ENCODE data around the gene PAX5. TPM values are rescaled to one million over a fixed set of nuclear protein-coding genes. Genes with fewer than 3 reads are reported as not detected.
"Not testable (repeated sequence)": the region's sequence is repeated elsewhere in the genome, so short reads cannot be mapped to it uniquely, and the experiment has no call there.

PAX5 gene
- polyA plus RNA-seq, 3 donors, result 0.03 to 0.15 TPM; not detected in 1

DNA sequence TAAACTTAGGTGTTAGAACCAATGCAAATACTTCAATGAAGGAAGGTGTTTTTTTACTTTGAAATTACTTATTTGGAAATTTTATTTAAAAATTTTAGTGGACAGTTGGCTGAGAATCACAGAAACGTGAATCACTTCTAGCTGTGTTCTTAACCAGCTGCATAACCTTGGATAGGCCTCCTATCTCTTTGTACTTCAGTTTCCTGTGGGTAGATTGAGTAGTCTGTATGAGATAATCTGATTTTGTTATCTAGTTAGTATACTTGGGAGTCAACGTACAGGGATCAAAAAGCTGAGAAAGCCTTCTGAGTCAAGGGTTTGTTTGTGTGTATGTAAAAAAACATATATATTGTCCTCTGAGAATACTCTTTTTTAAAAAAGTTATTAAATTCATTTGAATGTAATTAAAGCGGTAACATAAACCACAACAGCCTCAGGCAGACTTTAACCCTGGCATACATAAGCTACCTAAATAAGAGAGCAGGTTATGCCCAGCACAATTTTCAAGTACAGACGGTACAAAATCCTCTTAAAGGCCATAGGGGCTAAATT is 48.2 kb upstream of the PAX5 start:
- Histone ChIP-seq H3K36me3 (replicated peaks in 1 of 2; ENCODE audit: control insufficient read depth in 1 of 2, insufficient read depth in 2 of 2, low read length in 2 of 2) (peaks cover 8 to 13% of the 10 kb centered on the region in 2 donors), H3K4me1 (ENCODE audit: control insufficient read depth in 1 of 2, insufficient read depth in 2 of 2, low read length in 2 of 2) (peaks cover 8 to 23% of the 10 kb centered on the region in 2 donors), H3K4me2 (replicated peaks; ENCODE audit: extremely low read depth, low read length, poor library complexity, severe bottlenecking) (no peak overlapping the region), H3K79me2 (ENCODE audit: insufficient read depth, low read length) (peaks cover 29% of the 10 kb centered on the region), H2AFZ (ENCODE audit: insufficient read depth, low read depth, low read length, poor library complexity, severe bottlenecking) (no peak overlapping the region), H3K27ac (ENCODE audit: low read depth in 1 of 2, low read length in 2 of 2) (no peak overlapping the region), H3K9me3 (replicated peaks in 1 of 2; ENCODE audit: control insufficient read depth in 1 of 2, insufficient read depth in 1 of 2, low read length in 2 of 2) (no peaks in the 10 kb centered on the region), H3K9ac (ENCODE audit: insufficient read depth, low read length, poor library complexity, severe bottlenecking) (no peak overlapping the region), H3K4me3 (replicated peaks in 1 of 3; ENCODE audit: low read depth in 2 of 3, low read length in 3 of 3) (no peak overlapping the region), H3K27me3 (ENCODE audit: control insufficient read depth in 2 of 2, insufficient read depth in 2 of 2, low read length in 2 of 2) (no peaks in the 10 kb centered on the region), H4K20me1 (ENCODE audit: insufficient read depth, low read length) (peaks cover 14% of the 10 kb centered on the region)
- DNase-seq, result no peak
- peaks cover 3 to 15% (median 7%) of the 10 kb centered on the region in 3 donors for H3K27me3 Mint-ChIP-seq (ENCODE audit: low read depth in 3 of 3)
- TF ChIP-seq, protein P1, sequence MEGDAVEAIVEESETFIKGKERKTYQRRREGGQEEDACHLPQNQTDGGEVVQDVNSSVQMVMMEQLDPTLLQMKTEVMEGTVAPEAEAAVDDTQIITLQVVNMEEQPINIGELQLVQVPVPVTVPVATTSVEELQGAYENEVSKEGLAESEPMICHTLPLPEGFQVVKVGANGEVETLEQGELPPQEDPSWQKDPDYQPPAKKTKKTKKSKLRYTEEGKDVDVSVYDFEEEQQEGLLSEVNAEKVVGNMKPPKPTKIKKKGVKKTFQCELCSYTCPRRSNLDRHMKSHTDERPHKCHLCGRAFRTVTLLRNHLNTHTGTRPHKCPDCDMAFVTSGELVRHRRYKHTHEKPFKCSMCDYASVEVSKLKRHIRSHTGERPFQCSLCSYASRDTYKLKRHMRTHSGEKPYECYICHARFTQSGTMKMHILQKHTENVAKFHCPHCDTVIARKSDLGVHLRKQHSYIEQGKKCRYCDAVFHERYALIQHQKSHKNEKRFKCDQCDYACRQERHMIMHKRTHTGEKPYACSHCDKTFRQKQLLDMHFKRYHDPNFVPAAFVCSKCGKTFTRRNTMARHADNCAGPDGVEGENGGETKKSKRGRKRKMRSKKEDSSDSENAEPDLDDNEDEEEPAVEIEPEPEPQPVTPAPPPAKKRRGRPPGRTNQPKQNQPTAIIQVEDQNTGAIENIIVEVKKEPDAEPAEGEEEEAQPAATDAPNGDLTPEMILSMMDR (IDR thresholded peaks at IDR 0.05), result no peak
- H3K36me3 Mint-ChIP-seq, result peaks cover 12 to 15% of the 10 kb centered on the region in 2 donors
- no CpG with 5 or more reads among the region's 4 CpGs for WGBS (ENCODE audit: insufficient coverage)
- H3K27ac Mint-ChIP-seq, result no peak overlapping the region
- peaks cover 33% of the 10 kb centered on the region for H3K4me1 Mint-ChIP-seq
- H3K9me3 Mint-ChIP-seq, result peaks cover 0 to 10% (median 5%) of the 10 kb centered on the region in 7 donors
- intact Hi-C loops (cut with micrococcal nuclease), result no loop called here
- no peak overlapping the region for H3K4me3 Mint-ChIP-seq

DNA sequence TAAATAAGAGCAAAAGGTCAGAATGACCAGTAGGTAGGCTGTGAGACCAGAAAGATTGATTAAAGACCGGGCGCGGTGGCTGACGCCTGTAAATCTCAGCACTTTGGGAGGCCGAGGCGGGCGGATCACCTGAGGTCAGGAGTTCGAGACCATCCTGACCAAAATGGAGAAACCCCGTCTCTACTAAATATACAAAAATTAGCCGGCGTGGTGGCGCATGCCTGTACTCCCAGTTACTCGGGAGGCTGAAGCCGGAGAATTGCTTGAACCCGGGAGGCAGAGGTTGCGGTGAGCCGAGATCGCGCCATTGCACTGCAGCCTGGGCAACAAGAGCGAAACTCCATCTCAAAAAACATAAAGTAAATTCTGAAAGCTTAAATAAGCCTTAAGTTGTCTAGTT is 47.4 kb upstream of the PAX5 start:
- intact Hi-C loops (cut with micrococcal nuclease); DNase-seq; H3K9ac ChIP-seq (ENCODE audit: insufficient read depth, low read length, poor library complexity, severe bottlenecking); H3K27ac Mint-ChIP-seq; H3K4me2 ChIP-seq (replicated peaks; ENCODE audit: extremely low read depth, low read length, poor library complexity, severe bottlenecking); H3K36me3 Mint-ChIP-seq; H3K9me3 Mint-ChIP-seq; H3K36me3 ChIP-seq (replicated peaks in 1 of 2; ENCODE audit: control insufficient read depth in 1 of 2, insufficient read depth in 2 of 2, low read length in 2 of 2); H3K9me3 ChIP-seq (replicated peaks in 1 of 2; ENCODE audit: control insufficient read depth in 1 of 2, insufficient read depth in 1 of 2, low read length in 2 of 2); H3K27ac ChIP-seq (ENCODE audit: low read depth in 1 of 2, low read length in 2 of 2); H3K4me3 ChIP-seq (replicated peaks in 1 of 3; ENCODE audit: low read depth in 2 of 3, low read length in 3 of 3); H2AFZ ChIP-seq (ENCODE audit: insufficient read depth, low read depth, low read length, poor library complexity, severe bottlenecking); H3K27me3 ChIP-seq (ENCODE audit: control insufficient read depth in 2 of 2, insufficient read depth in 2 of 2, low read length in 2 of 2): not testable (repeated sequence)
- WGBS (ENCODE audit: insufficient coverage), result 100% methylated on average over 13 of the region's 20 CpGs
- Histone ChIP-seq H4K20me1 (ENCODE audit: insufficient read depth, low read length) (peaks cover 14% of the 10 kb centered on the region), H3K4me1 (ENCODE audit: control insufficient read depth in 1 of 2, insufficient read depth in 2 of 2, low read length in 2 of 2) (peaks cover 8 to 23% of the 10 kb centered on the region in 2 donors), H3K79me2 (ENCODE audit: insufficient read depth, low read length) (peaks cover 26% of the 10 kb centered on the region)
- H3K27me3 Mint-ChIP-seq (ENCODE audit: low read depth in 3 of 3), result peaks cover 3 to 15% (median 7%) of the 10 kb centered on the region in 3 donors
- H3K4me3 Mint-ChIP-seq, result peak overlapping the region in 1 of 2 donors; percentile 14
- H3K4me1 Mint-ChIP-seq, result peaks cover 33% of the 10 kb centered on the region

DNA sequence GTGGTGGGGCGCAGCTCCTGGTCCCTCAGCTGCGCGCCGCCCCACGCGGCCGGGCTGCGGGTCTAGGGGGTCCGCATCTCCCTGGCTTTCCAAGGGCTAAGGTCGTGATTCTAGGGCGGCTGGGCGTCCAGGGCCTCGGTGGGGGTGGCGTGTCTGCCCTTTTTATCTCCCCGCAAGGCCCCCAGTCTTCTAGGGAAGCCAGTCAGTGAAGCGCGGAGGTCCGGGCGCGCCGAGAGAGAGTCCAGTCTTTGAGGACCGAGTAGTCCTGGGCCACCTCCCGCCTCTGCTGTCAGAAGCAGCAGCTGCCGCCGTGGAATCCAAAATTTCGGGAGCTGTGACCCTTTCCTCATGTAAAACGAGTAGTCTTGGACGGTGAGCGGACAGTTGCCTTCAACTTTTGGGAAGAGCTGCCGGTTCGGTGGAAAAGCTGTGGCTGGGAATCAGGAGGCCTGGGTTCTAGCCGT is 46.1 kb upstream of the PAX5 start:
- Histone ChIP-seq H3K9ac (ENCODE audit: insufficient read depth, low read length, poor library complexity, severe bottlenecking) (peak overlapping the region; percentile 92), H2AFZ (ENCODE audit: insufficient read depth, low read depth, low read length, poor library complexity, severe bottlenecking) (peak overlapping the region; percentile 96), H3K4me2 (replicated peaks; ENCODE audit: extremely low read depth, low read length, poor library complexity, severe bottlenecking) (peak overlapping the region; percentile 88), H3K4me3 (replicated peaks in 1 of 3; ENCODE audit: low read depth in 2 of 3, low read length in 3 of 3) (peak overlapping the region; percentile 77 to 97 (median 95)), H3K79me2 (ENCODE audit: insufficient read depth, low read length) (peaks cover 20% of the 10 kb centered on the region), H3K4me1 (ENCODE audit: control insufficient read depth in 1 of 2, insufficient read depth in 2 of 2, low read length in 2 of 2) (peaks cover 8 to 18% of the 10 kb centered on the region in 2 donors), H3K27ac (ENCODE audit: low read depth in 1 of 2, low read length in 2 of 2) (peak overlapping the region; percentile 45 to 95)
- intact Hi-C loops (cut with micrococcal nuclease); H3K36me3 Mint-ChIP-seq; H4K20me1 ChIP-seq (ENCODE audit: insufficient read depth, low read length); H3K27me3 ChIP-seq (ENCODE audit: control insufficient read depth in 2 of 2, insufficient read depth in 2 of 2, low read length in 2 of 2); H3K9me3 ChIP-seq (replicated peaks in 1 of 2; ENCODE audit: control insufficient read depth in 1 of 2, insufficient read depth in 1 of 2, low read length in 2 of 2); H3K9me3 Mint-ChIP-seq; H3K36me3 ChIP-seq (replicated peaks in 1 of 2; ENCODE audit: control insufficient read depth in 1 of 2, insufficient read depth in 2 of 2, low read length in 2 of 2): not testable (repeated sequence)
- under 1% methylated on average over 28 of the region's 32 CpGs for WGBS (ENCODE audit: insufficient coverage)
- peak in 1 of 3 donors; percentile 16 for DNase-seq
- peaks cover 29% of the 10 kb centered on the region for H3K4me1 Mint-ChIP-seq
- H3K27me3 Mint-ChIP-seq (ENCODE audit: low read depth in 3 of 3), result peaks cover 3 to 18% (median 12%) of the 10 kb centered on the region in 3 donors
- peak overlapping the region; percentile 92 to 98 (median 95) for H3K27ac Mint-ChIP-seq
- peak overlapping the region; percentile 95 to 99 for H3K4me3 Mint-ChIP-seq
